Measurements from ENCODE around the gene LHX2. TPM values are rescaled to one million over a fixed set of nuclear protein-coding genes. Genes with fewer than 3 reads are reported as not detected.

Gene LHX2
- total and polyA plus RNA-seq, 9 of the 15 experiments (the other 6 are each of a cell fraction or from before 2014, with no cell fraction given): 0.07 TPM; not detected in 8

DNA sequence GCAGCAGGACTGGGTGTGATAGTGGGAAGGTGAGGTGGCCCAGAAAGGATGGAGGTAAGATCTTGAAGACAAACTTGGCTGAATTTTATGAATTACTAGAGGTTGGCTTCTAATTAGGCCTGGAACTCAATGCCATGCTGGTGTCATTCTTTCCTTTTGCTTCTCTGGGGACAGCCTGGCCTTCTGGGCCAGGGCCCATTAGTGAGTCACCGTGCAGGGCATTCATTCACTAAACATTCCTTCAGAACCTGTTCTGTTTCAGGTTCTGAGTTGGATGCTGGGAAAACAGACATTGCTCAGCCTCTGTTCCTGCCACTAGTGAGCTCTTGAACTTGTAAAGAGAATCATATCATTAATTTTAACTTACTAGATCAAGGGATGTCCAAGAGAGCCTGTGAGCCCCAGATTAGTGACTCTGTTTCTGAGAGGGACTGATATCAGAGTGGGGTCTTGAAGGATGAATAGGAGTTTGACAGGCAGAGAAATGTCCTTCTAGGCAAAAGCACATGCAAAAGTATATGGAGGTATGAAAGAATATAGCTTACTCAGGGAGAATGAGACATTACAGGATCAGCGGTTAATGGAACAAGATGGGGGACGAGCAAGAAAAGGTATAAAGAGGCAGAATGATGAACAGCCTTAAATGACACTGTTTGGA is 66.5 kb downstream of the LHX2 start:
- WGBS (ENCODE audit: insufficient coverage, low coverage, missing lambda C conversion rate): 0% methylated on average over 3 of the region's 3 CpGs
- no peak for TF ChIP-seq TCF7L2 (IDR thresholded peaks at IDR 0.05; ENCODE audit: low read depth, low read length)
- TF ChIP-seq RBM17 (IDR thresholded peaks at IDR 0.05; ENCODE audit: borderline replicate concordance, low read depth, low read length): no peak
- TF ChIP-seq BACH1 (tag; IDR thresholded peaks at IDR 0.05): no peak
- TF ChIP-seq POLR2G (IDR thresholded peaks at IDR 0.05; ENCODE audit: low read depth, low read length): no peak
- TF ChIP-seq, protein P1, sequence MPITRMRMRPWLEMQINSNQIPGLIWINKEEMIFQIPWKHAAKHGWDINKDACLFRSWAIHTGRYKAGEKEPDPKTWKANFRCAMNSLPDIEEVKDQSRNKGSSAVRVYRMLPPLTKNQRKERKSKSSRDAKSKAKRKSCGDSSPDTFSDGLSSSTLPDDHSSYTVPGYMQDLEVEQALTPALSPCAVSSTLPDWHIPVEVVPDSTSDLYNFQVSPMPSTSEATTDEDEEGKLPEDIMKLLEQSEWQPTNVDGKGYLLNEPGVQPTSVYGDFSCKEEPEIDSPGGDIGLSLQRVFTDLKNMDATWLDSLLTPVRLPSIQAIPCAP (CRISPR knock-in tag; IDR thresholded peaks at IDR 0.05; ENCODE audit: borderline replicate concordance): no peak
- no peak for TF ChIP-seq ZNF589 (CRISPR knock-in tag; IDR thresholded peaks at IDR 0.05; ENCODE audit: low read depth)
- no peak for TF ChIP-seq ZNF347 (CRISPR knock-in tag; IDR thresholded peaks at IDR 0.05; ENCODE audit: low read depth)
- no peak for TF ChIP-seq NCOA2 (IDR thresholded peaks at IDR 0.05; ENCODE audit: partially characterized antibody in 2 of 2)
- TF ChIP-seq XRCC4 (IDR thresholded peaks at IDR 0.05; ENCODE audit: extremely low read depth, insufficient read depth, insufficient read length): no peak
- TF ChIP-seq, protein P2, sequence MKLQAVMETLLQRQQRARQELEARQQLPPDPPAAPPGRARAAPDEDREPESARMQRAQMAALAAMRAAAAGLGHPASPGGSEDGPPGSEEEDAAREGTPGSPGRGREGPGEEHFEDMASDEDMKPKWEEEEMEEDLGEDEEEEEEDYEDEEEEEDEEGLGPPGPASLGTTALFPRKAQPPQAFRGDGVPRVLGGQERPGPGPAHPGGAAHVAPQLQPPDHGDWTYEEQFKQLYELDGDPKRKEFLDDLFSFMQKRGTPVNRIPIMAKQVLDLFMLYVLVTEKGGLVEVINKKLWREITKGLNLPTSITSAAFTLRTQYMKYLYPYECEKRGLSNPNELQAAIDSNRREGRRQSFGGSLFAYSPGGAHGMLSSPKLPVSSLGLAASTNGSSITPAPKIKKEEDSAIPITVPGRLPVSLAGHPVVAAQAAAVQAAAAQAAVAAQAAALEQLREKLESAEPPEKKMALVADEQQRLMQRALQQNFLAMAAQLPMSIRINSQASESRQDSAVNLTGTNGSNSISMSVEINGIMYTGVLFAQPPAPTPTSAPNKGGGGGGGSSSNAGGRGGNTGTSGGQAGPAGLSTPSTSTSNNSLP (IDR thresholded peaks at IDR 0.05; ENCODE audit: borderline replicate concordance, low read depth, low read length): no peak
- TF ChIP-seq ARID1B (IDR thresholded peaks at IDR 0.05): no peak
- TF ChIP-seq, protein P3, sequence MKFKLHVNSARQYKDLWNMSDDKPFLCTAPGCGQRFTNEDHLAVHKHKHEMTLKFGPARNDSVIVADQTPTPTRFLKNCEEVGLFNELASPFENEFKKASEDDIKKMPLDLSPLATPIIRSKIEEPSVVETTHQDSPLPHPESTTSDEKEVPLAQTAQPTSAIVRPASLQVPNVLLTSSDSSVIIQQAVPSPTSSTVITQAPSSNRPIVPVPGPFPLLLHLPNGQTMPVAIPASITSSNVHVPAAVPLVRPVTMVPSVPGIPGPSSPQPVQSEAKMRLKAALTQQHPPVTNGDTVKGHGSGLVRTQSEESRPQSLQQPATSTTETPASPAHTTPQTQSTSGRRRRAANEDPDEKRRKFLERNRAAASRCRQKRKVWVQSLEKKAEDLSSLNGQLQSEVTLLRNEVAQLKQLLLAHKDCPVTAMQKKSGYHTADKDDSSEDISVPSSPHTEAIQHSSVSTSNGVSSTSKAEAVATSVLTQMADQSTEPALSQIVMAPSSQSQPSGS (CRISPR knock-in tag; IDR thresholded peaks at IDR 0.05): no peak
- no peak for TF ChIP-seq PHB2 (IDR thresholded peaks at IDR 0.05; ENCODE audit: low read depth)
- TF ChIP-seq SMARCE1 (IDR thresholded peaks at IDR 0.05): no peak
- TF ChIP-seq IFI16 (CRISPR knock-in tag; IDR thresholded peaks at IDR 0.05): no peak
- no peak for TF ChIP-seq NR3C1 (CRISPR knock-in tag; IDR thresholded peaks at IDR 0.05)
- no peak for TF ChIP-seq KLF1 (tag; IDR thresholded peaks at IDR 0.05)
- no peak for TF ChIP-seq HEY1 (CRISPR knock-in tag; IDR thresholded peaks at IDR 0.05; ENCODE audit: borderline replicate concordance)
- TF ChIP-seq SIN3A (IDR thresholded peaks at IDR 0.05; ENCODE audit: borderline replicate concordance in 2 of 2, control insufficient read depth in 1 of 2, low read depth in 2 of 2, low read length in 2 of 2): no peak
- no peak overlapping the region for H3K9ac ChIP-seq (ENCODE audit: insufficient read depth in 1 of 2, low read depth in 2 of 2, low read length in 2 of 2)
- H4K20me1 ChIP-seq (replicated peaks; ENCODE audit: control insufficient read depth, insufficient read depth, low read length): peaks cover 3% of the 10 kb centered on the region; the same call in 1 of the 2 replicates
- no peaks in the 10 kb centered on the region for H3K9me1 ChIP-seq (ENCODE audit: control insufficient read depth, insufficient read depth, low read length)
- no peaks in the 10 kb centered on the region; the same call in 1 of the 2 replicates for H3K9me3 ChIP-seq (replicated peaks; ENCODE audit: control insufficient read depth, insufficient read depth, low read depth, low read length)
- H3K4me3 ChIP-seq: no peak overlapping the region
- DNase-seq (ENCODE audit: extremely low read depth in 1 of 4, low spot score in 3 of 4): no peak
- H3K36me3 ChIP-seq (ENCODE audit: control insufficient read depth, insufficient read depth, low read length): no peaks in the 10 kb centered on the region
- ATAC-seq: no peak
- H3K4me1 ChIP-seq (replicated peaks in 1 of 2; ENCODE audit: control insufficient read depth in 2 of 2, insufficient read depth in 2 of 2, low read length in 2 of 2): no peaks in the 10 kb centered on the region; a peak in 1 of 5 replicates
- intact Hi-C loops (cut with micrococcal nuclease): no loop called here
- H3K27ac ChIP-seq (ENCODE audit: extremely low read depth, low read depth, low read length): no peak overlapping the region
- in situ Hi-C loops (cut with MboI): no loop called here
- ChIA-PET CTCF (ENCODE audit: low intra/inter-chr PET ratio) (no interaction called here), POLR2A (interaction anchor here (0.6 kb wide), 2 partner anchors 21 to 626 kb away, joined by 3 read pairs; no protein-coding TSS in a partner anchor)
- H2AFZ ChIP-seq (ENCODE audit: low read depth, low read length): no peak overlapping the region
- peaks cover 12 to 38% of the 10 kb centered on the region in 2 experiments; a peak in 4 of 5 replicates for H3K27me3 ChIP-seq (ENCODE audit: control insufficient read depth in 2 of 2, insufficient read depth in 2 of 2, low read length in 2 of 2)
- no peaks in the 10 kb centered on the region for H3K79me2 ChIP-seq (ENCODE audit: control insufficient read depth, insufficient read depth, low read length)
- no TSS peak for BruUV-seq (replicated peaks)
- no peak for FAIRE-seq
- no peak overlapping the region for H3K4me2 ChIP-seq (ENCODE audit: insufficient read depth, low read length)
